ENCODE data around the gene THRA. TPM values are rescaled to one million over a fixed set of nuclear protein-coding genes. Genes with fewer than 3 reads are reported as not detected.

Gene THRA
- total RNA-seq, 1 experiment from 2014 or later, result 11.4 TPM

DNA sequence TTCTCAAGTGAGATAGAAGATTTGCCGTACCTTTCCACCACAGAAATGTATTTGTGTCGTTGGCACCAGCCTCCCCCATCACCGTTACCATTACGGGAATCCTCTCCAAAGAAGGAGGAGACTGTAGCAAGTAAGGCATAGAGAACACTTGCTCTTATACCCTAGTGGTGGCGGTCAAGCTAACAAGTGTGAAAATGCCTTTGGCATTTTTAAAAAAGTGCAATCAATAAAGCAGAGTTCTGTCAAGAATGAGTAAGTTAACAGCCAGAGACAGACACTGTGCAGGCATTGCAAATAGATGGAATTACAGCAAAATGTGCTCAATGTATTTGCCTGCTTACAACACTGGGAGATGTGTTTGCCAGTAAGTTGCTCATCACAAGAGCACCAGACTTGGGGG lies 66.7 kb downstream of the THRA start:
- no TSS peak for BruUV-seq (replicated peaks)
- CTCF ChIA-PET, result interaction anchor here (0.6 kb wide), 1 partner anchor 20 kb away, joined by 7 read pairs; no protein-coding TSS in a partner anchor

GRCh38 chr17:40130352-40131042 lies 67.7 kb downstream of the THRA start:
- H3K9me3 ChIP-seq (ENCODE audit: insufficient read depth, low read depth), result no peaks in the 10 kb centered on the region
- BruUV-seq (replicated peaks), result no TSS peak
- intact Hi-C loops (cut with micrococcal nuclease; ENCODE audit: unreplicated experiment), result no loop called here
- POLR2A ChIA-PET (ENCODE audit: unreplicated experiment), result interaction anchor here (0.6 kb wide), 1 partner anchor 89 kb away, joined by 4 read pairs; the partner anchor contains the start of gene WIPF2
- TF ChIP-seq CTCF (conservative IDR thresholded peaks at IDR 0.05) (no peak), EZH2 (IDR thresholded peaks at IDR 0.05; ENCODE audit: low read depth) (no peak)
- H3K9me2 ChIP-seq (ENCODE audit: insufficient read depth), result no peaks in the 10 kb centered on the region
- peaks cover 2% of the 10 kb centered on the region; the same call in 1 of the 2 replicates for H4K20me1 ChIP-seq (ENCODE audit: insufficient read depth)
- CTCF ChIA-PET, result no interaction called here
- H3K4me3 ChIP-seq, result no peak overlapping the region
- no peak overlapping the region for H3K4me2 ChIP-seq
- no peaks in the 10 kb centered on the region for H3K27me3 ChIP-seq (ENCODE audit: insufficient read depth, low read depth)
- peaks cover 37% of the 10 kb centered on the region for H3F3A ChIP-seq (ENCODE audit: insufficient read depth, low read depth)
- H3K79me2 ChIP-seq (ENCODE audit: low read depth), result peaks cover 15% of the 10 kb centered on the region
- no peak for DNase-seq
- H3K4me1 ChIP-seq (replicated peaks; ENCODE audit: insufficient read depth), result no peaks in the 10 kb centered on the region
- no peak overlapping the region for H2AFZ ChIP-seq
- H3K27ac ChIP-seq, result no peak overlapping the region
- peaks cover 72% of the 10 kb centered on the region for H3K36me3 ChIP-seq (ENCODE audit: low read depth)

More for the DNA sequence above, 66.7 kb downstream of the THRA start:
- no peak overlapping the region for H2AFZ ChIP-seq
- H3K36me3 ChIP-seq (ENCODE audit: low read depth), result peaks cover 65% of the 10 kb centered on the region
- H3F3A ChIP-seq (ENCODE audit: insufficient read depth, low read depth), result peaks cover 28% of the 10 kb centered on the region
- no peak overlapping the region for H3K27ac ChIP-seq
- no peak overlapping the region for H3K4me3 ChIP-seq
- H3K9me3 ChIP-seq (ENCODE audit: insufficient read depth, low read depth), result no peaks in the 10 kb centered on the region
- TF ChIP-seq CTCF (conservative IDR thresholded peaks at IDR 0.05) (no peak), EZH2 (IDR thresholded peaks at IDR 0.05; ENCODE audit: low read depth) (no peak)
- POLR2A ChIA-PET (ENCODE audit: unreplicated experiment), result interaction anchor here (0.6 kb wide), 1 partner anchor 30 kb away, joined by 4 read pairs; no protein-coding TSS in a partner anchor
- H3K4me1 ChIP-seq (replicated peaks; ENCODE audit: insufficient read depth), result peaks cover 9% of the 10 kb centered on the region
- H3K4me2 ChIP-seq, result no peak overlapping the region
- H3K27me3 ChIP-seq (ENCODE audit: insufficient read depth, low read depth), result no peaks in the 10 kb centered on the region
- no peaks in the 10 kb centered on the region for H3K9me2 ChIP-seq (ENCODE audit: insufficient read depth)
- intact Hi-C loops (cut with micrococcal nuclease; ENCODE audit: unreplicated experiment), result no loop called here
- DNase-seq, result no peak
- peaks cover 25% of the 10 kb centered on the region for H3K79me2 ChIP-seq (ENCODE audit: low read depth)
- H4K20me1 ChIP-seq (ENCODE audit: insufficient read depth), result peaks cover 11% of the 10 kb centered on the region; the same call in 1 of the 2 replicates

GRCh38 chr17:40134184-40134583 lies 71.4 kb downstream of the THRA start:
- peaks cover 47% of the 10 kb centered on the region for H3F3A ChIP-seq (ENCODE audit: insufficient read depth, low read depth)
- no peak overlapping the region for H3K4me2 ChIP-seq
- no peaks in the 10 kb centered on the region; the same call in 1 of the 2 replicates for H4K20me1 ChIP-seq (ENCODE audit: insufficient read depth)
- TF ChIP-seq CTCF (conservative IDR thresholded peaks at IDR 0.05), result no peak
- no peak for TF ChIP-seq EZH2 (IDR thresholded peaks at IDR 0.05; ENCODE audit: low read depth)
- intact Hi-C loops (cut with micrococcal nuclease; ENCODE audit: unreplicated experiment), result no loop called here
- ChIA-PET POLR2A (ENCODE audit: unreplicated experiment) (interaction anchor here (0.6 kb wide), 1 partner anchor 66 kb away, joined by 4 read pairs; no protein-coding TSS in a partner anchor), CTCF (no interaction called here)
- no peak overlapping the region for H3K27ac ChIP-seq
- peaks cover 54% of the 10 kb centered on the region for H3K36me3 ChIP-seq (ENCODE audit: low read depth)
- H2AFZ ChIP-seq, result no peak overlapping the region
- no peak for DNase-seq
- BruUV-seq (replicated peaks), result no TSS peak
- H3K9me2 ChIP-seq (ENCODE audit: insufficient read depth), result no peaks in the 10 kb centered on the region
- peaks cover 4% of the 10 kb centered on the region for H3K4me1 ChIP-seq (replicated peaks; ENCODE audit: insufficient read depth)
- H3K27me3 ChIP-seq (ENCODE audit: insufficient read depth, low read depth), result no peaks in the 10 kb centered on the region
- peaks cover 16% of the 10 kb centered on the region for H3K79me2 ChIP-seq (ENCODE audit: low read depth)
- H3K9me3 ChIP-seq (ENCODE audit: insufficient read depth, low read depth), result no peaks in the 10 kb centered on the region
- H3K4me3 ChIP-seq, result no peak overlapping the region
